ENCODE data around the gene MMAB. TPM values are rescaled to one million over a fixed set of nuclear protein-coding genes. Genes with fewer than 3 reads are reported as not detected.

Gene MMAB
- total RNA-seq, 1 donor: 34.4 TPM

DNA sequence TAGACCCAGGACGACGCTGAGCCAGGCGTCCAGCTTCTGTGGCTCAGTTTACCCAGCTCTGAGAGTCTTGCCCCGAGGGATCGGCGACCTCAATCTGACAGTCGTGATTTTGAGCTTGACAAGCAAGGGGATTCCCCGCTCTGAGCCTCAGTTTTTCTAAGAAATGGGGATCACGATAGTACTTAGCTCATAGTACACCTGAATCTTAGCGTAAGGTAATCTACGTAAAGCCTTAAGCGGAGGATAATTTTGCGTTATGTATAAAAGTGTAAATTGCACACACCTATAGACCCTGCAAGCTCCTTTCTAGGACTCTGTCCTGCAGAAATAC lies 575 bp upstream of the MMAB start:
- Histone ChIP-seq H3K36me3 (ENCODE audit: insufficient read depth, low read length) (peaks cover 30% of the 10 kb centered on the region), H3K9me3 (ENCODE audit: low read depth, low read length) (no peaks in the 10 kb centered on the region), H3K79me2 (ENCODE audit: insufficient read depth, low read length) (peaks cover 14% of the 10 kb centered on the region), H3K4me3 (ENCODE audit: insufficient read depth, low read length) (peak overlapping the region; percentile 84), H3K27ac (ENCODE audit: low read depth, low read length) (no peak overlapping the region), H2AFZ (ENCODE audit: low read length) (peak overlapping the region; percentile 93), H4K20me1 (ENCODE audit: insufficient read depth, low read length) (no peaks in the 10 kb centered on the region), H3K4me1 (ENCODE audit: insufficient read depth, low read length) (peaks cover 8% of the 10 kb centered on the region), H3K4me2 (ENCODE audit: insufficient read depth, low read length) (peak overlapping the region; percentile 99), H3K27me3 (ENCODE audit: insufficient read depth, low read length) (no peaks in the 10 kb centered on the region)
- DNase-seq (ENCODE audit: insufficient read length, low spot score, missing footprints): no peak
- no peak for TF ChIP-seq CTCF (IDR thresholded peaks at IDR 0.05; ENCODE audit: extremely low read depth, low read depth, low read length)

GRCh38 chr12:109572506-109572845 lies 828 bp downstream of the MMAB start:
- Histone ChIP-seq H4K20me1 (ENCODE audit: insufficient read depth, low read length) (no peaks in the 10 kb centered on the region), H3K27me3 (ENCODE audit: insufficient read depth, low read length) (no peaks in the 10 kb centered on the region), H2AFZ (ENCODE audit: low read length) (peak overlapping the region; percentile 81), H3K4me1 (ENCODE audit: insufficient read depth, low read length) (peaks cover 8% of the 10 kb centered on the region), H3K79me2 (ENCODE audit: insufficient read depth, low read length) (peaks cover 14% of the 10 kb centered on the region), H3K36me3 (ENCODE audit: insufficient read depth, low read length) (peaks cover 18% of the 10 kb centered on the region), H3K27ac (ENCODE audit: low read depth, low read length) (peak overlapping the region; percentile 74), H3K9me3 (ENCODE audit: low read depth, low read length) (no peaks in the 10 kb centered on the region), H3K4me3 (ENCODE audit: insufficient read depth, low read length) (peak overlapping the region; percentile 84), H3K4me2 (ENCODE audit: insufficient read depth, low read length) (peak overlapping the region; percentile 99)
- TF ChIP-seq CTCF (IDR thresholded peaks at IDR 0.05; ENCODE audit: extremely low read depth, low read depth, low read length): no peak
- DNase-seq (ENCODE audit: insufficient read length, low spot score, missing footprints): peak; percentile 4

GRCh38 chr12:109571773-109572505 lies 1.4 kb downstream of the MMAB start:
- no peak overlapping the region for H2AFZ ChIP-seq (ENCODE audit: low read length)
- H3K4me1 ChIP-seq (ENCODE audit: insufficient read depth, low read length): peaks cover 8% of the 10 kb centered on the region
- H3K9me3 ChIP-seq (ENCODE audit: low read depth, low read length): no peaks in the 10 kb centered on the region
- H3K4me2 ChIP-seq (ENCODE audit: insufficient read depth, low read length): no peak overlapping the region
- DNase-seq (ENCODE audit: insufficient read length, low spot score, missing footprints): no peak
- no peaks in the 10 kb centered on the region for H4K20me1 ChIP-seq (ENCODE audit: insufficient read depth, low read length)
- no peak for TF ChIP-seq CTCF (IDR thresholded peaks at IDR 0.05; ENCODE audit: extremely low read depth, low read depth, low read length)
- H3K79me2 ChIP-seq (ENCODE audit: insufficient read depth, low read length): peaks cover 14% of the 10 kb centered on the region
- no peak overlapping the region for H3K27ac ChIP-seq (ENCODE audit: low read depth, low read length)
- H3K4me3 ChIP-seq (ENCODE audit: insufficient read depth, low read length): no peak overlapping the region
- H3K27me3 ChIP-seq (ENCODE audit: insufficient read depth, low read length): no peaks in the 10 kb centered on the region
- H3K36me3 ChIP-seq (ENCODE audit: insufficient read depth, low read length): peaks cover 12% of the 10 kb centered on the region

DNA sequence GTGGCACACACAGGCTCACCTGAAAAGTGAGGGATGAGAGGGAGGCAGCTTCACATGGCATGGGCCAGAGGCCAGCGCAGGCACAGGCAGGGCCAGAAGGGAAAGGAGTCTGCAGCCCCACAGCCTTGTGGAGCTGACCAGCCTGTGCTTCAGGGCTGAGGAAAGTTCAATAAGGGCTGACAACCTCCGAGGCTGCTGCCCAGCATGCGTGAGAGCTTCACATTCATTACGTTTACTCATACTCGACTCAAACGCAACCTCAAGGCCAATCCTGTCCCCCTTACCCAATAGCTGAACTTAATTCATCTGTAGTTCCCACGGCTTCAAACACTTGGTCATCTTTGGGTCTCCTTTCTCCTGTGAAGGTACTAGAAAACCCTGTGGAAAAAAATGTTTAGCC lies 4.8 kb downstream of the MMAB start:
- no peak overlapping the region for H3K4me2 ChIP-seq (ENCODE audit: insufficient read depth, low read length)
- no peaks in the 10 kb centered on the region for H3K9me3 ChIP-seq (ENCODE audit: low read depth, low read length)
- no peak overlapping the region for H2AFZ ChIP-seq (ENCODE audit: low read length)
- no peak overlapping the region for H3K27ac ChIP-seq (ENCODE audit: low read depth, low read length)
- no peak overlapping the region for H3K4me3 ChIP-seq (ENCODE audit: insufficient read depth, low read length)
- no peaks in the 10 kb centered on the region for H3K27me3 ChIP-seq (ENCODE audit: insufficient read depth, low read length)
- peak; percentile 37 for DNase-seq (ENCODE audit: insufficient read length, low spot score, missing footprints)
- no peaks in the 10 kb centered on the region for H4K20me1 ChIP-seq (ENCODE audit: insufficient read depth, low read length)
- H3K79me2 ChIP-seq (ENCODE audit: insufficient read depth, low read length): peaks cover 4% of the 10 kb centered on the region
- peaks cover 6% of the 10 kb centered on the region for H3K4me1 ChIP-seq (ENCODE audit: insufficient read depth, low read length)
- H3K36me3 ChIP-seq (ENCODE audit: insufficient read depth, low read length): peaks cover 9% of the 10 kb centered on the region
- TF ChIP-seq CTCF (IDR thresholded peaks at IDR 0.05; ENCODE audit: extremely low read depth, low read depth, low read length): no peak
